SK-N-SH (cell line): Measurements from ENCODE around the gene SGPL1.

Experiments
- CTCF ChIP-seq: fragments of 200-600 bp; sonication (generic); IDR thresholded peaks from 2 replicates; pipeline ENCODE4 v1.6.1; 2017; ENCODE audit warnings: antibody characterized with exemption, mild to moderate bottlenecking, moderate library complexity
- EP300 ChIP-seq, 2 experiments: IDR thresholded peaks; 2 replicates each; pipeline versions ENCODE4 v1.4.0 to v1.6.1; 2012; ENCODE audit warnings: borderline replicate concordance in 1 of 2, low read depth in 1 of 2, low read length in 1 of 2
- EZH2phosphoT487 ChIP-seq: fragments of 200-600 bp; sonication (generic); IDR thresholded peaks from 2 replicates; pipeline ENCODE4 v1.6.1; 2017; ENCODE audit warnings: low read depth, mixed run types, mild to moderate bottlenecking, antibody characterized with exemption, moderate library complexity, borderline replicate concordance
- GABPA ChIP-seq: IDR thresholded peaks from 2 replicates; pipeline ENCODE4 v1.4.0; 2012; ENCODE audit warnings: low read depth, mild to moderate bottlenecking
- MAX ChIP-seq: IDR thresholded peaks from 2 replicates; pipeline ENCODE4 v1.4.0; 2012; ENCODE audit warnings: low read depth
- POLR2AphosphoS5 ChIP-seq: IDR thresholded peaks from 2 replicates; pipeline ENCODE4 v1.6.1; 2012; ENCODE audit warnings: low read depth, low read length
- RAD21 ChIP-seq: IDR thresholded peaks from 2 replicates; pipeline ENCODE4 v1.6.1; 2012; ENCODE audit warnings: mild to moderate bottlenecking, low read length
- RCOR1 ChIP-seq: fragments of 150-350 bp; IDR thresholded peaks from 2 replicates; pipeline ENCODE4 v1.6.1; 2017; ENCODE audit warnings: antibody characterized with exemption, low read length
- RXRA ChIP-seq: IDR thresholded peaks from 2 replicates; pipeline ENCODE4 v1.4.0; 2012; ENCODE audit warnings: low read depth, mild to moderate bottlenecking, borderline replicate concordance
- TAF1 ChIP-seq: IDR thresholded peaks from 2 replicates; pipeline ENCODE4 v1.6.1; 2012; ENCODE audit warnings: low read depth, mild to moderate bottlenecking, low read length, moderate library complexity, borderline replicate concordance
- TEAD4 ChIP-seq: IDR thresholded peaks from 2 replicates; pipeline ENCODE4 v1.4.0; 2012; ENCODE audit warnings: mild to moderate bottlenecking, borderline replicate concordance; ENCODE audit not compliant: insufficient read depth
- TF ChIP-seq, protein P1 (sequence below): IDR thresholded peaks from 2 replicates; pipeline ENCODE4 v1.4.0; 2012; ENCODE audit warnings: low read depth, borderline replicate concordance
- TF ChIP-seq, protein P2 (sequence below): IDR thresholded peaks from 2 replicates; pipeline ENCODE4 v1.4.0; 2012; ENCODE audit warnings: low read depth, borderline replicate concordance

GRCh38 chr10:70781461-70782051 lies 34.2 kb upstream of the SGPL1 start:
- no peak for TF ChIP-seq CTCF
- no peak for TF ChIP-seq EP300 (IDR thresholded peaks at IDR 0.05; ENCODE audit: borderline replicate concordance in 1 of 2, low read depth in 1 of 2, low read length in 1 of 2)
- TF ChIP-seq TEAD4 = no peak
- TF ChIP-seq, protein P1, sequence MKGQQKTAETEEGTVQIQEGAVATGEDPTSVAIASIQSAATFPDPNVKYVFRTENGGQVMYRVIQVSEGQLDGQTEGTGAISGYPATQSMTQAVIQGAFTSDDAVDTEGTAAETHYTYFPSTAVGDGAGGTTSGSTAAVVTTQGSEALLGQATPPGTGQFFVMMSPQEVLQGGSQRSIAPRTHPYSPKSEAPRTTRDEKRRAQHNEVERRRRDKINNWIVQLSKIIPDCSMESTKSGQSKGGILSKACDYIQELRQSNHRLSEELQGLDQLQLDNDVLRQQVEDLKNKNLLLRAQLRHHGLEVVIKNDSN = no peak
- no peak for TF ChIP-seq GABPA
- TF ChIP-seq MAX = no peak
- TF ChIP-seq POLR2AphosphoS5 = no peak
- no peak for TF ChIP-seq RCOR1
- TF ChIP-seq, protein P2, sequence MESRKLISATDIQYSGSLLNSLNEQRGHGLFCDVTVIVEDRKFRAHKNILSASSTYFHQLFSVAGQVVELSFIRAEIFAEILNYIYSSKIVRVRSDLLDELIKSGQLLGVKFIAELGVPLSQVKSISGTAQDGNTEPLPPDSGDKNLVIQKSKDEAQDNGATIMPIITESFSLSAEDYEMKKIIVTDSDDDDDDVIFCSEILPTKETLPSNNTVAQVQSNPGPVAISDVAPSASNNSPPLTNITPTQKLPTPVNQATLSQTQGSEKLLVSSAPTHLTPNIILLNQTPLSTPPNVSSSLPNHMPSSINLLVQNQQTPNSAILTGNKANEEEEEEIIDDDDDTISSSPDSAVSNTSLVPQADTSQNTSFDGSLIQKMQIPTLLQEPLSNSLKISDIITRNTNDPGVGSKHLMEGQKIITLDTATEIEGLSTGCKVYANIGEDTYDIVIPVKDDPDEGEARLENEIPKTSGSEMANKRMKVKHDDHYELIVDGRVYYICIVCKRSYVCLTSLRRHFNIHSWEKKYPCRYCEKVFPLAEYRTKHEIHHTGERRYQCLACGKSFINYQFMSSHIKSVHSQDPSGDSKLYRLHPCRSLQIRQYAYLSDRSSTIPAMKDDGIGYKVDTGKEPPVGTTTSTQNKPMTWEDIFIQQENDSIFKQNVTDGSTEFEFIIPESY = no peak
- TF ChIP-seq EZH2phosphoT487 = no peak
- no peak for TF ChIP-seq RAD21
- no peak for TF ChIP-seq TAF1
- TF ChIP-seq RXRA = no peak
